Activated T-cell treated with anti-CD3 and anti-CD28 coated beads, Interleukin-2, amount 50 U/mL, for 24 hours (primary cell): ENCODE results near the gene ATG16L1.

ENCODE experiments used
- DNase-seq: peaks from one replicate; pipeline ENCODE4 v3.0.0-alpha.2; 2020
- H3K27ac Mint-ChIP-seq: 2 replicates; pipeline ENCODE4 v1.8.0; 2020; ENCODE audit warnings: mild to moderate bottlenecking, mixed read lengths
- H3K27me3 Mint-ChIP-seq: 2 replicates; pipeline ENCODE4 v1.8.0; 2020; ENCODE audit warnings: mixed read lengths
- H3K36me3 Mint-ChIP-seq: 2 replicates; pipeline ENCODE4 v1.8.0; 2020; ENCODE audit warnings: low read depth, mixed read lengths
- H3K4me1 Mint-ChIP-seq: 2 replicates; pipeline ENCODE4 v1.8.0; 2020; ENCODE audit warnings: low read depth, mixed read lengths
- H3K4me3 Mint-ChIP-seq: 2 replicates; pipeline ENCODE4 v1.8.0; 2020; ENCODE audit warnings: mild to moderate bottlenecking, moderate library complexity, mixed read lengths
- H3K9me3 Mint-ChIP-seq: 2 replicates; pipeline ENCODE4 v1.8.0; 2020; ENCODE audit warnings: mixed read lengths

The ATG16L1 gene

GRCh38 chr2:233281553-233281952 is 30.1 kb downstream of the ATG16L1 start:
- no peak for DNase-seq
- Mint-ChIP-seq H3K27ac (peak overlapping the region; percentile 77), H3K36me3 (peaks cover 97% of the 10 kb centered on the region), H3K4me1 (peaks cover 34% of the 10 kb centered on the region), H3K9me3 (no peaks in the 10 kb centered on the region), H3K4me3 (no peak overlapping the region), H3K27me3 (no peaks in the 10 kb centered on the region)

- Mint-ChIP-seq H3K4me3 (no peak overlapping the region), H3K27ac (peak overlapping the region; percentile 77), H3K4me1 (peaks cover 34% of the 10 kb centered on the region), H3K9me3 (no peaks in the 10 kb centered on the region), H3K36me3 (peaks cover 98% of the 10 kb centered on the region), H3K27me3 (no peaks in the 10 kb centered on the region)
- peak; percentile 22 for DNase-seq
Observed at GRCh38 chr2:233281992-233282603, 30.6 kb downstream of the ATG16L1 start.

GRCh38 chr2:233285921-233286320 is 34.4 kb downstream of the ATG16L1 start:
- peaks cover 95% of the 10 kb centered on the region for H3K36me3 Mint-ChIP-seq
- H3K4me3 Mint-ChIP-seq: no peak overlapping the region
- H3K4me1 Mint-ChIP-seq: peaks cover 29% of the 10 kb centered on the region
- no peaks in the 10 kb centered on the region for H3K9me3 Mint-ChIP-seq
- DNase-seq: peak; percentile 6
- no peaks in the 10 kb centered on the region for H3K27me3 Mint-ChIP-seq
- peak overlapping the region; percentile 69 for H3K27ac Mint-ChIP-seq

- Mint-ChIP-seq H3K9me3 (no peaks in the 10 kb centered on the region), H3K4me1 (peaks cover 11% of the 10 kb centered on the region), H3K27ac (peak overlapping the region; percentile 67), H3K4me3 (no peak overlapping the region), H3K27me3 (no peaks in the 10 kb centered on the region), H3K36me3 (peaks cover 95% of the 10 kb centered on the region)
- peak; percentile 14 for DNase-seq
Observed at GRCh38 chr2:233287871-233288270, 36.4 kb downstream of the ATG16L1 start.

- H3K27ac Mint-ChIP-seq: peak overlapping the region; percentile 64
- no peaks in the 10 kb centered on the region for H3K9me3 Mint-ChIP-seq
- H3K36me3 Mint-ChIP-seq: peaks cover 96% of the 10 kb centered on the region
- peak; percentile 11 for DNase-seq
- H3K4me1 Mint-ChIP-seq: peaks cover 8% of the 10 kb centered on the region
- H3K4me3 Mint-ChIP-seq: no peak overlapping the region
- no peaks in the 10 kb centered on the region for H3K27me3 Mint-ChIP-seq
Observed at GRCh38 chr2:233288663-233289062, 37.2 kb downstream of the ATG16L1 start.

GRCh38 chr2:233289648-233290047 is 38.2 kb downstream of the ATG16L1 start:
- H3K27me3 Mint-ChIP-seq: no peaks in the 10 kb centered on the region
- peak; percentile 21 for DNase-seq
- H3K9me3 Mint-ChIP-seq: no peaks in the 10 kb centered on the region
- H3K36me3 Mint-ChIP-seq: peaks cover 96% of the 10 kb centered on the region
- no peak overlapping the region for H3K4me3 Mint-ChIP-seq
- peaks cover 8% of the 10 kb centered on the region for H3K4me1 Mint-ChIP-seq
- peak overlapping the region; percentile 32 for H3K27ac Mint-ChIP-seq

- Mint-ChIP-seq H3K36me3 (peaks cover 96% of the 10 kb centered on the region), H3K4me3 (no peak overlapping the region), H3K9me3 (no peaks in the 10 kb centered on the region), H3K27me3 (no peaks in the 10 kb centered on the region), H3K4me1 (peaks cover 4% of the 10 kb centered on the region), H3K27ac (peak overlapping the region; percentile 79)
- no peak for DNase-seq
Observed at GRCh38 chr2:233290051-233290845, 38.8 kb downstream of the ATG16L1 start.

- H3K4me1 Mint-ChIP-seq: no peaks in the 10 kb centered on the region
- peak; percentile 18 for DNase-seq
- no peaks in the 10 kb centered on the region for H3K27me3 Mint-ChIP-seq
- peaks cover 59% of the 10 kb centered on the region for H3K36me3 Mint-ChIP-seq
- H3K27ac Mint-ChIP-seq: no peak overlapping the region
- H3K4me3 Mint-ChIP-seq: no peak overlapping the region
- no peaks in the 10 kb centered on the region for H3K9me3 Mint-ChIP-seq
Observed at GRCh38 chr2:233295891-233296290, 44.4 kb downstream of the ATG16L1 start.

GRCh38 chr2:233297076-233297475 is 45.6 kb downstream of the ATG16L1 start:
- Mint-ChIP-seq H3K4me3 (no peak overlapping the region), H3K27me3 (no peaks in the 10 kb centered on the region), H3K4me1 (no peaks in the 10 kb centered on the region), H3K36me3 (peaks cover 48% of the 10 kb centered on the region), H3K9me3 (no peaks in the 10 kb centered on the region), H3K27ac (no peak overlapping the region)
- DNase-seq: peak; percentile 7

- no peaks in the 10 kb centered on the region for H3K27me3 Mint-ChIP-seq
- peaks cover 14% of the 10 kb centered on the region for H3K36me3 Mint-ChIP-seq
- H3K4me1 Mint-ChIP-seq: no peaks in the 10 kb centered on the region
- no peak overlapping the region for H3K4me3 Mint-ChIP-seq
- H3K27ac Mint-ChIP-seq: no peak overlapping the region
- no peak for DNase-seq
- H3K9me3 Mint-ChIP-seq: no peaks in the 10 kb centered on the region
Observed at GRCh38 chr2:233300401-233300800, 48.9 kb downstream of the ATG16L1 start.

GRCh38 chr2:233301248-233301647 is 49.8 kb downstream of the ATG16L1 start:
- Mint-ChIP-seq H3K4me1 (no peaks in the 10 kb centered on the region), H3K27ac (no peak overlapping the region), H3K4me3 (no peak overlapping the region), H3K36me3 (peaks cover 6% of the 10 kb centered on the region), H3K27me3 (no peaks in the 10 kb centered on the region), H3K9me3 (no peaks in the 10 kb centered on the region)
- DNase-seq: no peak

GRCh38 chr2:233301811-233302210 is 50.3 kb downstream of the ATG16L1 start:
- no peaks in the 10 kb centered on the region for H3K27me3 Mint-ChIP-seq
- no peak for DNase-seq
- H3K4me3 Mint-ChIP-seq: no peak overlapping the region
- no peaks in the 10 kb centered on the region for H3K9me3 Mint-ChIP-seq
- H3K36me3 Mint-ChIP-seq: peaks cover 4% of the 10 kb centered on the region
- no peak overlapping the region for H3K27ac Mint-ChIP-seq
- no peaks in the 10 kb centered on the region for H3K4me1 Mint-ChIP-seq

GRCh38 chr2:233303252-233303651 is 51.8 kb downstream of the ATG16L1 start:
- Mint-ChIP-seq H3K4me1 (no peaks in the 10 kb centered on the region), H3K27ac (no peak overlapping the region), H3K27me3 (no peaks in the 10 kb centered on the region), H3K4me3 (no peak overlapping the region), H3K9me3 (no peaks in the 10 kb centered on the region), H3K36me3 (no peaks in the 10 kb centered on the region)
- no peak for DNase-seq

GRCh38 chr2:233307565-233307964 is 56.1 kb downstream of the ATG16L1 start, which contains the start of gene SAG:
Gene SAG (plus strand): TSS chr2:233307816. CDS start chr2:233309190, 1,374 bp downstream.
- H3K36me3 Mint-ChIP-seq: no peaks in the 10 kb centered on the region
- no peaks in the 10 kb centered on the region for H3K9me3 Mint-ChIP-seq
- no peak for DNase-seq
- no peak within 1 kb of the TSS for H3K4me3 Mint-ChIP-seq
- no peaks in the 10 kb centered on the region for H3K27me3 Mint-ChIP-seq
- H3K27ac Mint-ChIP-seq: no peak within 1 kb of the TSS
- H3K4me1 Mint-ChIP-seq: no peaks in the 10 kb centered on the region

GRCh38 chr2:233311241-233311926 is 59.9 kb downstream of the ATG16L1 start:
- Mint-ChIP-seq H3K4me1 (no peaks in the 10 kb centered on the region), H3K36me3 (no peaks in the 10 kb centered on the region), H3K27ac (no peak overlapping the region), H3K4me3 (no peak overlapping the region), H3K27me3 (no peaks in the 10 kb centered on the region), H3K9me3 (no peaks in the 10 kb centered on the region)
- DNase-seq: no peak
